SK-N-SH (cell line): ENCODE measurements around the gene FIZ1. TPM values are rescaled to one million over a fixed set of nuclear protein-coding genes. Genes with fewer than 3 reads are reported as not detected.

Source experiments
- CTCF ChIA-PET: fragments of 300-600, 350-600 bp; formaldehyde crosslinking; extraction: SDS; loops from one replicate; lab custom pipeline; 2021; lab: Yijun Ruan, JAX
- POLR2A ChIA-PET: fragments of 350-600 bp; sonication (Branson Sonifier 250); formaldehyde crosslinking; extraction: SDS; loops from one replicate; lab custom pipeline; 2020; ENCODE audit warnings: antibody characterized with exemption, inconsistent platforms; lab: Yijun Ruan, JAX
- DNase-seq: peaks from one replicate; pipeline ENCODE4 v3.0.0; 2012
- H2AFZ ChIP-seq: fragments of 200-600 bp; sonication (generic); 2 replicates; pipeline ENCODE4 v1.8.1; 2016; ENCODE audit warnings: antibody characterized with exemption, mild to moderate bottlenecking, low read depth
- H3F3A ChIP-seq: fragments of 200-600 bp; sonication (generic); replicated peaks from 2 replicates; pipeline ENCODE3; 2016; ENCODE audit warnings: antibody characterized with exemption, mild to moderate bottlenecking; ENCODE audit not compliant: insufficient read depth
- H3K27ac ChIP-seq, 2 experiments: fragments of 200-500 bp in 1 of 2; fragments of 200-600 bp in 1 of 2; sonication (Bioruptor generic) in 1 of 2; sonication (generic), shearing (Covaris generic) in 1 of 2; 2 replicates each; pipeline versions ENCODE4 v1.5.1 to v1.6.1; 2014 to 2016; ENCODE audit warnings: low read depth in 2 of 2, inconsistent platforms in 1 of 2, low read length in 1 of 2, mild to moderate bottlenecking in 1 of 2, mixed read lengths in 1 of 2
- H3K27me3 ChIP-seq: fragments of 200-600 bp; sonication (generic), shearing (Covaris generic); 2 replicates; pipeline ENCODE4 v1.6.1; 2016; ENCODE audit warnings: mixed run types; ENCODE audit not compliant: insufficient read depth
- H3K36me3 ChIP-seq, 2 experiments: fragments of 200-500 bp in 1 of 2; fragments of 200-600 bp in 1 of 2; sonication (Bioruptor generic) in 1 of 2; sonication (generic) in 1 of 2; replicated peaks in 1 of 2; 2 replicates each; pipeline versions ENCODE3 to v1.5.1; 2014 to 2016; ENCODE audit warnings: low read length in 1 of 2, mild to moderate bottlenecking in 1 of 2; ENCODE audit not compliant: insufficient read depth in 2 of 2, control insufficient read depth in 1 of 2
- H3K4me1 ChIP-seq, 2 experiments: fragments of 200-500 bp in 1 of 2; fragments of 200-600 bp in 1 of 2; sonication (Bioruptor generic) in 1 of 2; sonication (generic), shearing (Covaris generic) in 1 of 2; 2 replicates each; pipeline versions ENCODE4 v1.5.1 to v1.6.1; 2014 to 2016; ENCODE audit warnings: low read depth in 1 of 2, low read length in 1 of 2, mixed run types in 1 of 2; ENCODE audit not compliant: insufficient read depth in 2 of 2, control insufficient read depth in 1 of 2
- H3K4me2 ChIP-seq: fragments of 200-600 bp; sonication (generic), shearing (Covaris generic); 2 replicates; pipeline ENCODE4 v1.6.1; 2017; ENCODE audit warnings: mixed run types
- H3K4me3 ChIP-seq, 2 experiments: fragments of 200-500 bp in 1 of 2; fragments of 200-600 bp in 1 of 2; sonication (Bioruptor generic) in 1 of 2; sonication (generic), shearing (Covaris generic) in 1 of 2; 2 replicates each; pipeline versions ENCODE4 v1.5.1 to v1.8.1; 2014 to 2016; ENCODE audit warnings: low read depth in 2 of 2, inconsistent platforms in 1 of 2, low read length in 1 of 2, mild to moderate bottlenecking in 1 of 2, mixed read lengths in 1 of 2, moderate library complexity in 1 of 2
- H3K79me2 ChIP-seq: fragments of 200-600 bp; sonication (generic); 2 replicates; pipeline ENCODE4 v1.8.1; 2017; ENCODE audit warnings: mild to moderate bottlenecking; ENCODE audit not compliant: insufficient read depth
- H3K9ac ChIP-seq: fragments of 200-600 bp; sonication (generic); 2 replicates; pipeline ENCODE4 v1.6.1; 2017; ENCODE audit warnings: mixed run types
- H3K9me2 ChIP-seq: fragments of 200-600 bp; sonication (generic); 2 replicates; pipeline ENCODE4 v1.6.1; 2017; ENCODE audit warnings: mixed run types
- H3K9me3 ChIP-seq: fragments of 200-600 bp; sonication (generic); 2 replicates; pipeline ENCODE4 v1.6.1; 2017; ENCODE audit warnings: mixed run types, mild to moderate bottlenecking, moderate library complexity
- H4K20me1 ChIP-seq: fragments of 200-600 bp; sonication (generic); 2 replicates; pipeline ENCODE4 v1.6.1; 2017; ENCODE audit warnings: mild to moderate bottlenecking, mixed run types; ENCODE audit not compliant: insufficient read depth
- CTCF ChIP-seq: fragments of 200-600 bp; sonication (generic); IDR thresholded peaks from 2 replicates; pipeline ENCODE4 v1.6.1; 2017; ENCODE audit warnings: antibody characterized with exemption, mild to moderate bottlenecking, moderate library complexity
- GATA2 ChIP-seq: sonication (generic); formaldehyde crosslinking; IDR thresholded peaks from 2 replicates; pipeline ENCODE4 v1.5.0; 2020; ENCODE audit warnings: mild to moderate bottlenecking, missing genetic modification reagents
- JUND ChIP-seq: IDR thresholded peaks from 2 replicates; pipeline ENCODE4 v1.4.0; 2012
- MAX ChIP-seq: IDR thresholded peaks from 2 replicates; pipeline ENCODE4 v1.4.0; 2012; ENCODE audit warnings: low read depth
- PBX3 ChIP-seq: IDR thresholded peaks from 2 replicates; pipeline ENCODE4; 2012
- SIN3A ChIP-seq: IDR thresholded peaks from 2 replicates; pipeline ENCODE4 v1.6.1; 2012; ENCODE audit warnings: low read depth, mild to moderate bottlenecking, low read length, moderate library complexity, borderline replicate concordance
- TCF12 ChIP-seq: IDR thresholded peaks from 2 replicates; pipeline ENCODE4 v1.4.0; 2012
- USF2 ChIP-seq: fragments of 150-350 bp; IDR thresholded peaks from 2 replicates; pipeline ENCODE4 v1.6.1; 2017; ENCODE audit warnings: antibody characterized with exemption, low read length, low read depth, borderline replicate concordance
- ZBTB33 ChIP-seq: IDR thresholded peaks from 2 replicates; pipeline ENCODE4 v1.4.0; 2012; ENCODE audit warnings: low read depth, borderline replicate concordance
- WGBS: methylation state at CpG from one replicate; pipeline ENCODE4 v1.1.6; 2017; ENCODE audit warnings: low lambda C conversion rate; 5-methylcytosine and 5-hydroxymethylcytosine counted together
- polyA plus RNA-seq, 3 experiments: library from polyadenylated mRNA; depleted of rRNA; stranded (reverse); fragments of >200 nt; gene quantifications; 2 replicates each; pipeline ENCODE4 v1.2.3, GENCODE V29; 2012

FIZ1 gene
- polyA plus RNA-seq, 1 of the 3 experiments (the other 2 are of a cell fraction) = 5.7 TPM

GRCh38 chr19:55619286-55619685 is 20.0 kb upstream of the FIZ1 start:
- Histone ChIP-seq H3K9me2 (no peaks in the 10 kb centered on the region), H2AFZ (no peak overlapping the region), H3K36me3 (peaks cover 0 to 29% of the 10 kb centered on the region in 2 experiments), H3K9me3 (no peaks in the 10 kb centered on the region), H3K27ac (no peak overlapping the region), H3K4me1 (peaks cover 0 to 2% of the 10 kb centered on the region in 2 experiments; a peak in 1 of 4 replicates), H3K9ac (no peak overlapping the region), H3F3A (peaks cover 12% of the 10 kb centered on the region), H3K4me3 (no peak overlapping the region), H3K27me3 (no peaks in the 10 kb centered on the region), H4K20me1 (no peaks in the 10 kb centered on the region), H3K4me2 (no peak overlapping the region), H3K79me2 (peaks cover 11% of the 10 kb centered on the region; the same call in 1 of the 2 replicates)
- TF ChIP-seq PBX3 = no peak
- no peak for TF ChIP-seq SIN3A
- TF ChIP-seq USF2 = no peak
- TF ChIP-seq ZBTB33 = no peak
- TF ChIP-seq TCF12 = no peak
- no peak for TF ChIP-seq GATA2
- no peak for DNase-seq
- WGBS = 95% methylated on average over 3 of the region's 3 CpGs
- POLR2A ChIA-PET = interaction anchor here (1.0 to 3.1 kb wide), 2 partner anchors 11 to 13 kb away, joined by 5 to 10 read pairs; partner anchors contain the start of gene ZNF865
- CTCF ChIA-PET = interaction anchor here (1.2 to 6.7 kb wide), 4 partner anchors 10 to 478 kb away, joined by 3 to 40 read pairs (median 4); no protein-coding TSS in a partner anchor

- H3K9me2 ChIP-seq = no peaks in the 10 kb centered on the region
- TF ChIP-seq JUND (0 out of 2 replicates have a peak, but pooled peaks have one; percentile 6), CTCF (no peak), MAX (no peak)
- no peaks in the 10 kb centered on the region for H4K20me1 ChIP-seq
- no peak overlapping the region for H3K4me3 ChIP-seq
- H3K4me2 ChIP-seq = no peak overlapping the region
- H3K27ac ChIP-seq = no peak overlapping the region
- POLR2A ChIA-PET = interaction anchor here (3.1 kb wide), 1 partner anchor 12 kb away, joined by 10 read pairs; the partner anchor contains the start of gene ZNF865
- no peak overlapping the region for H2AFZ ChIP-seq
- H3K79me2 ChIP-seq = peaks cover 7% of the 10 kb centered on the region; the same call in 1 of the 2 replicates
- no peak overlapping the region for H3K9ac ChIP-seq
- CTCF ChIA-PET = interaction anchor here (1.4 to 6.7 kb wide), 3 partner anchors 12 to 477 kb away, joined by 3 to 40 read pairs (median 4); no protein-coding TSS in a partner anchor
- H3K36me3 ChIP-seq = peaks cover 0 to 32% of the 10 kb centered on the region in 2 experiments
- no peaks in the 10 kb centered on the region for H3K4me1 ChIP-seq
- no peaks in the 10 kb centered on the region for H3K9me3 ChIP-seq
- H3K27me3 ChIP-seq = no peaks in the 10 kb centered on the region
- no peak for DNase-seq
- 93% methylated on average over 7 of the region's 7 CpGs for WGBS
- peaks cover 12% of the 10 kb centered on the region for H3F3A ChIP-seq
Measured at GRCh38 chr19:55618426-55618825, 19.1 kb upstream of the FIZ1 start.
